Neural crest cell (in vitro differentiated cells): ENCODE data around the gene CPN2. TPM values are rescaled to one million over a fixed set of nuclear protein-coding genes. Genes with fewer than 3 reads are reported as not detected.

ENCODE experiments used
- DNase-seq: peaks from one replicate; pipeline ENCODE4 v3.0.0; 2021; ENCODE audit warnings: low read depth, mixed read lengths, low spot score
- H3K27ac Mint-ChIP-seq: one replicate; pipeline ENCODE4 v1.8.0; 2021; ENCODE audit warnings: mild to moderate bottlenecking, mixed read lengths; ENCODE audit not compliant: unreplicated experiment
- H3K27me3 Mint-ChIP-seq: 2 replicates; pipeline ENCODE4 v1.8.0; 2021; ENCODE audit warnings: low read depth, mild to moderate bottlenecking, mixed read lengths
- H3K36me3 Mint-ChIP-seq: 2 replicates; pipeline ENCODE4 v1.8.0; 2021; ENCODE audit warnings: low read depth, mild to moderate bottlenecking, mixed read lengths
- H3K4me1 Mint-ChIP-seq: 2 replicates; pipeline ENCODE4 v1.8.0; 2021; ENCODE audit warnings: mixed read lengths
- H3K4me3 Mint-ChIP-seq: one replicate; pipeline ENCODE4 v1.8.0; 2021; ENCODE audit warnings: mild to moderate bottlenecking, mixed read lengths
- H3K9me3 Mint-ChIP-seq: 2 replicates; pipeline ENCODE4 v1.8.0; 2021; ENCODE audit warnings: mixed read lengths
- total RNA-seq: library from RNA; stranded (reverse); gene quantifications from 2 replicates; pipeline ENCODE4 v1.2.1, GENCODE V29; 2021
- TF ChIP-seq, protein P1 (sequence below): fragments of 200-600 bp; sonication (generic); conservative IDR thresholded peaks from 2 replicates; pipeline ENCODE4 v1.5.0; 2021; ENCODE audit warnings: antibody characterized with exemption, mild to moderate bottlenecking

The CPN2 gene
- total RNA-seq, 1 donor from 2014 or later: not detected

GRCh38 chr3:194326192-194326967 lies 24.7 kb downstream of the CPN2 start:
- Mint-ChIP-seq H3K4me1 (no peaks in the 10 kb centered on the region), H3K9me3 (no peaks in the 10 kb centered on the region), H3K27ac (no peak overlapping the region), H3K27me3 (peaks cover 34% of the 10 kb centered on the region), H3K4me3 (no peak overlapping the region), H3K36me3 (no peaks in the 10 kb centered on the region)
- no peak for DNase-seq
- TF ChIP-seq, protein P1, sequence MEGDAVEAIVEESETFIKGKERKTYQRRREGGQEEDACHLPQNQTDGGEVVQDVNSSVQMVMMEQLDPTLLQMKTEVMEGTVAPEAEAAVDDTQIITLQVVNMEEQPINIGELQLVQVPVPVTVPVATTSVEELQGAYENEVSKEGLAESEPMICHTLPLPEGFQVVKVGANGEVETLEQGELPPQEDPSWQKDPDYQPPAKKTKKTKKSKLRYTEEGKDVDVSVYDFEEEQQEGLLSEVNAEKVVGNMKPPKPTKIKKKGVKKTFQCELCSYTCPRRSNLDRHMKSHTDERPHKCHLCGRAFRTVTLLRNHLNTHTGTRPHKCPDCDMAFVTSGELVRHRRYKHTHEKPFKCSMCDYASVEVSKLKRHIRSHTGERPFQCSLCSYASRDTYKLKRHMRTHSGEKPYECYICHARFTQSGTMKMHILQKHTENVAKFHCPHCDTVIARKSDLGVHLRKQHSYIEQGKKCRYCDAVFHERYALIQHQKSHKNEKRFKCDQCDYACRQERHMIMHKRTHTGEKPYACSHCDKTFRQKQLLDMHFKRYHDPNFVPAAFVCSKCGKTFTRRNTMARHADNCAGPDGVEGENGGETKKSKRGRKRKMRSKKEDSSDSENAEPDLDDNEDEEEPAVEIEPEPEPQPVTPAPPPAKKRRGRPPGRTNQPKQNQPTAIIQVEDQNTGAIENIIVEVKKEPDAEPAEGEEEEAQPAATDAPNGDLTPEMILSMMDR: no peak

DNA sequence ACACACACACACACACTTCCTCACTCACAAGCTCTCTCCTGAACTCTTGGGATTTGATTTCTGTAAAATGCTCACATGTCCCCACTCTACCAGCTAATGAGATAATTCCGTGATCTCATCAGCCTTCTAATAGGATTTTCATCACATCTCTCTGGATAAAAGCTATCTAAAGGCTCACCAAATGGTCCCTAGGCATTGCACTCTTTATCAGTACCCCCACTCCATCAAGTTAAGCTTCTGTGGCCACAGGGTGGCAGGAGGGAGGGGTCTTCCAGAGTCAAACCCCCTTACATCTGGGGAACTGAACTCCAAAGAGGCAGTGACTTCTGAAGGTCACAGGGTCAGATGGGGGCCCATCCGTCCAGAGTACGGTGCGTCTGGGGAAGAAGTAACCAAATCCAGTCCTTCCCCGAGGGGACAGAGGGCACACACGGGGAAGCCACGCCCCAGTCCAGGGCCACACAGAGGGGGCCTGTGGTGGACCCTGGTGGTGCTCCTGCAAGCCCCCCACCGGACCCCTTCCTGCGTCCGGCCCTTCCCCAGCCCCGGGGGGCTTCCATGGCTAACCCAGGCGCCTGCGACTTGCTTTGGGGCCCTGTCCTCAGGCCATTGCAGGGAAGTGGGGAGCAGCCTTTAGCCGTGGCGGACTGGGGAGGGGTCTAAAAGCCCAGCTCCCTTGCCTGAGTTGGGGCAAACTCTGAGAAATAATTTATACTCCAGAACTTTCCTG lies 25.5 kb downstream of the CPN2 start:
- H3K27me3 Mint-ChIP-seq: peaks cover 34% of the 10 kb centered on the region

DNA sequence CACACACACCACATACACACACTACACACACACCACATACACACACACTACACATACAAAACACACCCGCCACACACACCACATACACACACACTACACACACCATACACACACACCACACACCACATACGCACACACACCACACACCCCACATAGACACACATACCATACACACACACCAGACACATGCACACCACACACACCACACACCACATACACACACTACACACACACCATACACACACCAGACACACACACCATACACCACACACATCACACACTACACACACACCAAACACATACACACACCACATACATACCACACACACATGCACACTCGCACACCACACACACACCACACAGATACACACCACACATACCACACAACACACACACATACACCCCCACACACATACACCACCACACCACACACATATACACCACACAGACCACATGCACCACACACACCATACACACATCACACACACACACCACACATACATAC lies 26.3 kb downstream of the CPN2 start:
- TF ChIP-seq, protein P1: no peak
- Mint-ChIP-seq H3K9me3 (peaks cover under 1% of the 10 kb centered on the region), H3K27ac (no peak overlapping the region), H3K4me3 (no peak overlapping the region), H3K36me3 (no peaks in the 10 kb centered on the region), H3K27me3 (peaks cover 34% of the 10 kb centered on the region), H3K4me1 (peaks cover 2% of the 10 kb centered on the region)
- no peak for DNase-seq

More for the DNA sequence above, 25.5 kb downstream of the CPN2 start:
- no peak for DNase-seq
- TF ChIP-seq, protein P1: no peak
- no peaks in the 10 kb centered on the region for H3K4me1 Mint-ChIP-seq
- H3K36me3 Mint-ChIP-seq: no peaks in the 10 kb centered on the region
- no peaks in the 10 kb centered on the region for H3K9me3 Mint-ChIP-seq
- H3K4me3 Mint-ChIP-seq: no peak overlapping the region
- H3K27ac Mint-ChIP-seq: no peak overlapping the region

- Mint-ChIP-seq H3K4me3 (no peak overlapping the region), H3K36me3 (peaks cover 3% of the 10 kb centered on the region), H3K9me3 (peaks cover 5% of the 10 kb centered on the region), H3K4me1 (peaks cover 4% of the 10 kb centered on the region), H3K27ac (no peak overlapping the region), H3K27me3 (peaks cover 40% of the 10 kb centered on the region)
- no peak for DNase-seq
- TF ChIP-seq, protein P1: no peak
Measured at GRCh38 chr3:194323785-194324735, 27.1 kb downstream of the CPN2 start.

GRCh38 chr3:194322678-194323211 lies 28.4 kb downstream of the CPN2 start:
- Mint-ChIP-seq H3K27me3 (peaks cover 46% of the 10 kb centered on the region), H3K27ac (no peak overlapping the region), H3K4me1 (peaks cover 4% of the 10 kb centered on the region), H3K36me3 (peaks cover 4% of the 10 kb centered on the region), H3K9me3 (peaks cover 7% of the 10 kb centered on the region), H3K4me3 (no peak overlapping the region)
- TF ChIP-seq, protein P1: no peak
- DNase-seq: no peak
